GM04503 (cell line): Measurements from ENCODE around the gene NTN3.

Experiments used
- DNase-seq: peaks from one replicate; pipeline ENCODE4 v3.0.0-alpha.2; 2012; ENCODE audit warnings: low read depth

The NTN3 gene

GRCh38 chr16:2514333-2515179 is 43.5 kb downstream of the NTN3 start:
- DNase-seq: no peak

- no peak for DNase-seq
Observed at GRCh38 chr16:2515180-2515851, 44.2 kb downstream of the NTN3 start.

GRCh38 chr16:2516391-2517240 is 45.5 kb downstream of the NTN3 start:
- no peak for DNase-seq

GRCh38 chr16:2517954-2518605 is 47.0 kb downstream of the NTN3 start:
- DNase-seq: no peak

GRCh38 chr16:2518823-2519710 is 48.0 kb downstream of the NTN3 start:
- DNase-seq: no peak

- DNase-seq: no peak
Observed at GRCh38 chr16:2519711-2520080, 48.6 kb downstream of the NTN3 start.

- no peak for DNase-seq
Observed at GRCh38 chr16:2520097-2520783, 49.1 kb downstream of the NTN3 start, which contains the start of gene AMDHD2. Gene AMDHD2, plus strand, starts transcription at chr16:2520371. Its CDS starts 88 bp downstream, at chr16:2520459.

GRCh38 chr16:2520784-2521531 is 49.9 kb downstream of the NTN3 start:
- no peak for DNase-seq
